ENCODE results near the gene GRAP.
"Not testable (repeated sequence)": the region's sequence is repeated elsewhere in the genome, so short reads cannot be mapped to it uniquely, and the experiment has no call there.

Gene GRAP

GRCh38 chr17:19031729-19032128 is 15.0 kb downstream of the GRAP start:
- H3K36me3 ChIP-seq; H3K27me3 ChIP-seq; H3K4me1 ChIP-seq (ENCODE audit: control insufficient read depth in 1 of 2, insufficient read depth in 1 of 2, low read depth in 1 of 2, low read length in 1 of 2); H3K27ac ChIP-seq; H3K4me3 ChIP-seq (ENCODE audit: low read depth in 1 of 2, low read length in 1 of 2); H3K9me3 ChIP-seq: not testable (repeated sequence)

GRCh38 chr17:19030771-19031449 is 15.8 kb downstream of the GRAP start:
- not testable (repeated sequence) for H3K4me1 ChIP-seq (ENCODE audit: control insufficient read depth in 1 of 2, insufficient read depth in 1 of 2, low read depth in 1 of 2, low read length in 1 of 2); H3K27ac ChIP-seq; H3K27me3 ChIP-seq; H3K36me3 ChIP-seq; H3K9me3 ChIP-seq; H3K4me3 ChIP-seq (ENCODE audit: low read depth in 1 of 2, low read length in 1 of 2)

GRCh38 chr17:19029740-19030139 is 17.0 kb downstream of the GRAP start:
- not testable (repeated sequence) for H3K36me3 ChIP-seq; H3K9me3 ChIP-seq; H3K27ac ChIP-seq; H3K27me3 ChIP-seq; H3K4me1 ChIP-seq (ENCODE audit: control insufficient read depth in 1 of 2, insufficient read depth in 1 of 2, low read depth in 1 of 2, low read length in 1 of 2); H3K4me3 ChIP-seq (ENCODE audit: low read depth in 1 of 2, low read length in 1 of 2)

GRCh38 chr17:19028671-19029070 is 18.1 kb downstream of the GRAP start:
- H3K4me1 ChIP-seq (ENCODE audit: control insufficient read depth in 1 of 2, insufficient read depth in 1 of 2, low read depth in 1 of 2, low read length in 1 of 2); H3K27me3 ChIP-seq; H3K27ac ChIP-seq; H3K36me3 ChIP-seq; H3K9me3 ChIP-seq; H3K4me3 ChIP-seq (ENCODE audit: low read depth in 1 of 2, low read length in 1 of 2): not testable (repeated sequence)

GRCh38 chr17:19024101-19025078 is 22.4 kb downstream of the GRAP start:
- no peak for TF ChIP-seq CTCF (IDR thresholded peaks at IDR 0.05)
- Histone ChIP-seq H3K27ac (no peak overlapping the region), H3K27me3 (no peaks in the 10 kb centered on the region), H3K36me3 (no peaks in the 10 kb centered on the region), H3K4me1 (ENCODE audit: control insufficient read depth in 1 of 2, insufficient read depth in 1 of 2, low read depth in 1 of 2, low read length in 1 of 2) (no peaks in the 10 kb centered on the region), H3K4me3 (ENCODE audit: low read depth in 1 of 2, low read length in 1 of 2) (no peak overlapping the region), H3K9me3 (no peaks in the 10 kb centered on the region)

GRCh38 chr17:19023209-19023999 is 23.4 kb downstream of the GRAP start:
- no peak overlapping the region for H3K27ac ChIP-seq
- no peak overlapping the region for H3K4me3 ChIP-seq (ENCODE audit: low read depth in 1 of 2, low read length in 1 of 2)
- no peak for TF ChIP-seq CTCF (IDR thresholded peaks at IDR 0.05)
- no peaks in the 10 kb centered on the region for H3K36me3 ChIP-seq
- H3K4me1 ChIP-seq (ENCODE audit: control insufficient read depth in 1 of 2, insufficient read depth in 1 of 2, low read depth in 1 of 2, low read length in 1 of 2): no peaks in the 10 kb centered on the region
- H3K9me3 ChIP-seq: no peaks in the 10 kb centered on the region
- no peaks in the 10 kb centered on the region for H3K27me3 ChIP-seq

GRCh38 chr17:19022747-19023146 is 24.0 kb downstream of the GRAP start:
- H3K9me3 ChIP-seq: no peaks in the 10 kb centered on the region
- no peak overlapping the region for H3K27ac ChIP-seq
- H3K27me3 ChIP-seq: no peaks in the 10 kb centered on the region
- no peak for TF ChIP-seq CTCF (IDR thresholded peaks at IDR 0.05)
- H3K36me3 ChIP-seq: no peaks in the 10 kb centered on the region
- no peak overlapping the region for H3K4me3 ChIP-seq (ENCODE audit: low read depth in 1 of 2, low read length in 1 of 2)
- no peaks in the 10 kb centered on the region for H3K4me1 ChIP-seq (ENCODE audit: control insufficient read depth in 1 of 2, insufficient read depth in 1 of 2, low read depth in 1 of 2, low read length in 1 of 2)
